ENCODE results near the gene DAGLB. TPM values are rescaled to one million over a fixed set of nuclear protein-coding genes. Genes with fewer than 3 reads are reported as not detected.

The DAGLB gene
- polyA plus RNA-seq, 1 donor (not counting 4 experiments of a cell fraction or from before 2014, with no cell fraction given) = 15.5 TPM

GRCh38 chr7:6389728-6390127 is 58.0 kb downstream of the DAGLB start:
- Histone ChIP-seq H3K9ac (ENCODE audit: control insufficient read depth, extremely low read depth, insufficient read depth, low read length) (no peak overlapping the region), H3K27ac (ENCODE audit: control insufficient read depth, insufficient read depth, low read length) (no peak overlapping the region), H3K36me3 (ENCODE audit: control insufficient read depth in 2 of 2, extremely low read depth in 1 of 2, insufficient read depth in 2 of 2, low read length in 2 of 2) (peaks cover 10 to 36% of the 10 kb centered on the region in 2 experiments), H3K79me2 (ENCODE audit: control insufficient read depth, insufficient read depth, low read length) (peaks cover 85% of the 10 kb centered on the region), H3K4me3 (ENCODE audit: control insufficient read depth in 2 of 3, extremely low read depth in 1 of 3, insufficient read depth in 2 of 3, low read depth in 1 of 3, low read length in 3 of 3) (no peak overlapping the region), H2AFZ (ENCODE audit: control insufficient read depth, low read length) (no peak overlapping the region), H3K4me1 (ENCODE audit: control insufficient read depth, extremely low read depth, insufficient read depth, low read length) (peaks cover 50% of the 10 kb centered on the region), H3K27me3 (ENCODE audit: control insufficient read depth, extremely low read depth, insufficient read depth, low read length) (no peaks in the 10 kb centered on the region), H4K20me1 (ENCODE audit: control insufficient read depth, extremely low read depth, insufficient read depth, low read length) (peaks cover 21% of the 10 kb centered on the region), H3K4me2 (ENCODE audit: control insufficient read depth, extremely low read depth, insufficient read depth, low read depth, low read length) (no peak overlapping the region), H3K9me3 (ENCODE audit: control insufficient read depth, low read depth, low read length) (no peaks in the 10 kb centered on the region), H3K9me1 (ENCODE audit: control insufficient read depth, extremely low read depth, insufficient read depth, low read length) (peaks cover 3% of the 10 kb centered on the region)
- no peak for DNase-seq (ENCODE audit: low read depth, low spot score)
- TF ChIP-seq EZH2 (IDR thresholded peaks at IDR 0.05; ENCODE audit: low read length) (no peak), CTCF (optimal IDR thresholded peaks at IDR 0.05 in 1 of 3, IDR thresholded peaks at IDR 0.05 in 1 of 3, conservative IDR thresholded peaks at IDR 0.05 in 1 of 3; ENCODE audit: extremely low read depth in 1 of 3, insufficient read depth in 2 of 3, low read length in 3 of 3) (no peak)
- dilution Hi-C loops (cut with MboI; ENCODE audit: extremely low pct_ligation_motif_present, low sequenced_read_pairs) = no loop called here
- FAIRE-seq = no peak

DNA sequence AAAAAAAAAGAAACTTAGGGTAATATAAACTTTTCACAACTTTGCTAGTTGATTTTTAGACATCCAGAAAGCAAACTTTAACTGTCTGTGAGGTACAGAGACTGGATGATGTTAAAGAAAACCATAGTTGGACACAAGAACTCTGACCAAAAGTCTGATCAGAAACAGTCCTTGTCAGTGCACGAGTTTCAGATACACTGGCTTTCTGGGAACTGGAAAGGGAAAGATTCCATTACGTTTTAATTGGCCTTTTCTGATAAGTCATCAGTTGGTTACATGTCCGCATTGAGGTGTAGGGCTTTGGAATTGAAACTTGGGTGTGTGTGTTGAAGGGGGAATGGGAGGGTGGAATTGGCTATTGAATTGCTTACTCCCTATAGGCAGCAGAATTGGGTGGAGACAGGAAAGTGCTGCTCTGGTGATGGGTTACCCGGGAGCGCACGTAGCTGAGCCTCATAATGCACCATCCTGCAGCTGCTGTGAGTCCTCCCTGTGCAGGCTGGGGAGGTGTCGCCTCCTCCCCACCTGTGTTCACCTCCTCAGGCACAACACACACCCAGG is 59.9 kb downstream of the DAGLB start:
- DNase-seq (ENCODE audit: low read depth, low spot score) (no peak), FAIRE-seq (no peak)
- Histone ChIP-seq H3K79me2 (ENCODE audit: control insufficient read depth, insufficient read depth, low read length) (peaks cover 85% of the 10 kb centered on the region), H3K27me3 (ENCODE audit: control insufficient read depth, extremely low read depth, insufficient read depth, low read length) (no peaks in the 10 kb centered on the region), H3K4me1 (ENCODE audit: control insufficient read depth, extremely low read depth, insufficient read depth, low read length) (peaks cover 53% of the 10 kb centered on the region), H3K9me1 (ENCODE audit: control insufficient read depth, extremely low read depth, insufficient read depth, low read length) (peaks cover 5% of the 10 kb centered on the region), H3K27ac (ENCODE audit: control insufficient read depth, insufficient read depth, low read length) (peak overlapping the region; percentile 38), H3K4me3 (ENCODE audit: control insufficient read depth in 2 of 3, extremely low read depth in 1 of 3, insufficient read depth in 2 of 3, low read depth in 1 of 3, low read length in 3 of 3) (no peak overlapping the region), H3K9ac (ENCODE audit: control insufficient read depth, extremely low read depth, insufficient read depth, low read length) (no peak overlapping the region), H4K20me1 (ENCODE audit: control insufficient read depth, extremely low read depth, insufficient read depth, low read length) (peaks cover 23% of the 10 kb centered on the region), H2AFZ (ENCODE audit: control insufficient read depth, low read length) (no peak overlapping the region), H3K4me2 (ENCODE audit: control insufficient read depth, extremely low read depth, insufficient read depth, low read depth, low read length) (no peak overlapping the region), H3K36me3 (ENCODE audit: control insufficient read depth in 2 of 2, extremely low read depth in 1 of 2, insufficient read depth in 2 of 2, low read length in 2 of 2) (peaks cover 7 to 30% of the 10 kb centered on the region in 2 experiments), H3K9me3 (ENCODE audit: control insufficient read depth, low read depth, low read length) (no peaks in the 10 kb centered on the region)
- TF ChIP-seq EZH2 (IDR thresholded peaks at IDR 0.05; ENCODE audit: low read length) (no peak), CTCF (optimal IDR thresholded peaks at IDR 0.05 in 1 of 3, IDR thresholded peaks at IDR 0.05 in 1 of 3, conservative IDR thresholded peaks at IDR 0.05 in 1 of 3; ENCODE audit: extremely low read depth in 1 of 3, insufficient read depth in 2 of 3, low read length in 3 of 3) (no peak)
- dilution Hi-C loops (cut with MboI; ENCODE audit: extremely low pct_ligation_motif_present, low sequenced_read_pairs) = no loop called here
